Mucosa of descending colon (tissue), 3 donors: ENCODE data around the gene MCC. TPM values are rescaled to one million over a fixed set of nuclear protein-coding genes. Genes with fewer than 3 reads are reported as not detected.

Source experiments
- ATAC-seq: fragments of 200-7000 bp; cut with Tn5 transposase; one replicate; pipeline ENCODE4 v1.9.1; 2020; ENCODE audit warnings: mild to moderate bottlenecking, moderate library complexity
- DNase-seq, 3 donors: peaks; one replicate each; pipeline ENCODE4 v3.0.0-alpha.2; 2020
- H3K36me3 ChIP-seq: fragments of 200-600 bp; one replicate; pipeline ENCODE4 v1.8.0; 2021; ENCODE audit warnings: low read depth, mild to moderate bottlenecking
- H3K4me1 ChIP-seq: fragments of 200-600 bp; one replicate; pipeline ENCODE4 v1.8.0; 2021; ENCODE audit warnings: low read depth, mild to moderate bottlenecking
- H3K4me3 ChIP-seq: fragments of 200-600 bp; one replicate; pipeline ENCODE4 v1.8.0; 2021; ENCODE audit warnings: mild to moderate bottlenecking
- H3K9me3 ChIP-seq: fragments of 200-600 bp; one replicate; pipeline ENCODE4 v1.8.0; 2021; ENCODE audit warnings: mild to moderate bottlenecking
- CTCF ChIP-seq: fragments of 200-600 bp; IDR thresholded peaks from one replicate; pipeline ENCODE4 v1.8.0; 2022; ENCODE audit warnings: antibody characterized with exemption, mild to moderate bottlenecking
- intact Hi-C, 2 donors: fragments of 100-400 bp; cut with DNase I in 1 of 2; cut with micrococcal nuclease in 1 of 2; formaldehyde crosslinking; loops; one replicate each; pipeline versions ENCODE4 v1.11.0 to v1.11.1; 2022; cut with DNase I, micrococcal nuclease
- total RNA-seq, 3 donors: library from RNA; stranded (reverse); fragmentation: NEBNext Ultra II Directional in 2 of 3; extraction: Animal tissue kit (Norgen Biotek cat#: 25700) in 2 of 3; gene quantifications; one replicate each; pipeline versions ENCODE4 v1.2.1 to v1.2.4, GENCODE V29; 2021 to 2023
- donor health status: DM: no; HTN: no; CAD: no; lungs with moderate emphysema.
- donor health status: DM: no; HTN: no; CAD: no.
- donor health status: DM: no; HTN: yes; CAD: no.

MCC gene
- total RNA-seq, 3 donors from 2014 or later: 1.5 to 7.4 (median 4.4) TPM

- no peak for ATAC-seq
- Histone ChIP-seq H3K4me3 (no peak overlapping the region), H3K36me3 (no peaks in the 10 kb centered on the region), H3K9me3 (no peaks in the 10 kb centered on the region), H3K4me1 (no peaks in the 10 kb centered on the region)
- intact Hi-C loops: no loop called here
- TF ChIP-seq CTCF: no peak
- DNase-seq: no peak
Measured at GRCh38 chr5:113056988-113057387, 431.3 kb downstream of the MCC start.

- no peaks in the 10 kb centered on the region for H3K4me1 ChIP-seq
- no peak for TF ChIP-seq CTCF
- H3K36me3 ChIP-seq: no peaks in the 10 kb centered on the region
- no peak for ATAC-seq
- intact Hi-C loops: no loop called here
- no peaks in the 10 kb centered on the region for H3K9me3 ChIP-seq
- no peak overlapping the region for H3K4me3 ChIP-seq
- no peak for DNase-seq
Measured at GRCh38 chr5:113054899-113055298, 433.4 kb downstream of the MCC start.

GRCh38 chr5:113053511-113053995 lies 434.7 kb downstream of the MCC start:
- Histone ChIP-seq H3K4me3 (no peak overlapping the region), H3K4me1 (no peaks in the 10 kb centered on the region), H3K9me3 (no peaks in the 10 kb centered on the region), H3K36me3 (no peaks in the 10 kb centered on the region)
- no peak for ATAC-seq
- TF ChIP-seq CTCF: no peak
- DNase-seq: no peak
- intact Hi-C loops: no loop called here

- intact Hi-C loops: no loop called here
- TF ChIP-seq CTCF: no peak
- H3K4me1 ChIP-seq: no peaks in the 10 kb centered on the region
- H3K36me3 ChIP-seq: no peaks in the 10 kb centered on the region
- ATAC-seq (no peak), DNase-seq (no peak)
- no peak overlapping the region for H3K4me3 ChIP-seq
- no peaks in the 10 kb centered on the region for H3K9me3 ChIP-seq
Measured at GRCh38 chr5:113052041-113052795, 436.0 kb downstream of the MCC start.

GRCh38 chr5:113050721-113051382 lies 437.4 kb downstream of the MCC start:
- no peaks in the 10 kb centered on the region for H3K4me1 ChIP-seq
- no peak overlapping the region for H3K4me3 ChIP-seq
- H3K9me3 ChIP-seq: no peaks in the 10 kb centered on the region
- intact Hi-C loops: no loop called here
- ATAC-seq (peak; percentile 35), DNase-seq (no peak)
- TF ChIP-seq CTCF: no peak
- no peaks in the 10 kb centered on the region for H3K36me3 ChIP-seq
